Measurements from ENCODE around the gene CHST3. TPM values are rescaled to one million over a fixed set of nuclear protein-coding genes. Genes with fewer than 3 reads are reported as not detected.
A peak's percentile ranks its signal among the peaks of the same experiment; 100 is the strongest.

CHST3 gene
- total RNA-seq, 1 experiment from 2014 or later: 6.1 TPM

DNA sequence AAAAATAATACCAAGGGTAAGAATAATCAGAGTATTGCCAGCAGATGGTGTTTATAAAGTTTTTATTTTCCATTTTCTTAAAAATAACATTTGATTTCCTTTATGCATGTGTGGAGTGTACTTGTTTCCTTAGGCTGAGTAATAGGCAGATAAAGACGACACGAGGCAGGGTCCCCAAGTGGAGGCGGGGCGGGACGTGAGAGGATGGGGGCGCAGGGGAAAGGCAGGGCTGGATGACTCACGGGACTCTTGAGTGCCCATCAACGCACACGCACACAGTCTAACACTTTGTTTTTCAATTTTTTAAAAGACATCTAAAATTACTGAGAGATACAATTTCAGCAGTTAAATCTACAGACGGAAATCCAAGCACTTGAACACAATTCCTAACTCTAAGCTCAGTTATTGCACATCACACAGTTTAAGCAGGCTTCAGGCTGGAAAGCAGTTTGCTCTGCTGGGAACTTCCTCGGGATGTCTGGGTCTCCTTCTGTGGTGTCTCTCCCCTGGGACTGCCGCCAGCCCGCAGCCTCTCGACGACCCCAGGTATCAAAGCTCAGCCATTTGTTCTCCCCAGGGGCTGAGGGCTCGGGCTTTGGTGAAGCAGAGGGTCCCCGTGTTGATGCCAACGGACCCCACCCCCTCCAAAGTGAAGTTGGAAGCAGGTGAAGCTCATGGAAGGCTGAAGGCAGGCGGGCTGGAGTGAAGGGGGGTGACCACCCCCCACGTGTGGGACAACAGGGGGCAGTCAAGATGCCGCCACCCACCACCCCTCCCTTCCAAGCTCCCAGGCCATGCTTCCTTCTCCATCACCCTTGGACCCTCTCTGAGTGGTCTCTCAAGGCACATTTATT lies 95.0 kb downstream of the CHST3 start:
- Mint-ChIP-seq H3K27ac (peak overlapping the region in 1 of 3 experiments; percentile 40; a peak in 1 of 7 replicates), H3K4me1 (peaks cover 19 to 31% of the 10 kb centered on the region in 2 experiments), H3K4me3 (no peak overlapping the region), H3K27me3 (ENCODE audit: low read depth) (peaks cover 5% of the 10 kb centered on the region), H3K9me3 (no peaks in the 10 kb centered on the region), H3K36me3 (ENCODE audit: insufficient read depth in 1 of 3, low read depth in 3 of 3) (no peaks in the 10 kb centered on the region)
- Histone ChIP-seq H3K9ac (ENCODE audit: extremely low read depth, insufficient read length, low read length) (no peak overlapping the region), H3K23me2 (ENCODE audit: insufficient read length, low read depth, low read length, poor library complexity, severe bottlenecking) (no peaks in the 10 kb centered on the region), H2AFZ (ENCODE audit: low read length) (no peak overlapping the region), H4K91ac (ENCODE audit: insufficient read length, low read depth, low read length) (no peak overlapping the region), H3K18ac (ENCODE audit: insufficient read length, low read depth, low read length) (no peak overlapping the region), H3T11ph (ENCODE audit: low read length) (no peak overlapping the region), H2BK15ac (ENCODE audit: low read depth, low read length) (no peak overlapping the region), H4K5ac (ENCODE audit: insufficient read length, low read depth, low read length) (no peak overlapping the region), H3K27ac (ENCODE audit: insufficient read length, low read depth, low read length) (no peak overlapping the region), H3K14ac (ENCODE audit: insufficient read depth, low read length) (no peak overlapping the region), H3K56ac (ENCODE audit: insufficient read length, low read depth, low read length) (no peak overlapping the region), H2BK120ac (ENCODE audit: low read depth, low read length, poor library complexity, severe bottlenecking) (no peak overlapping the region), H4K8ac (replicated peaks; ENCODE audit: insufficient read length, low read depth, low read length) (no peak overlapping the region), H2AK5ac (ENCODE audit: insufficient read length, low read length) (no peak overlapping the region), H2BK20ac (ENCODE audit: low read depth, low read length, poor library complexity, severe bottlenecking) (no peak overlapping the region), H3K23ac (ENCODE audit: insufficient read length, low read depth, low read length) (no peak overlapping the region), H3K4me2 (ENCODE audit: insufficient read depth, insufficient read length, low read length) (no peak overlapping the region), H3K79me1 (ENCODE audit: insufficient read depth, low read depth, low read length, poor library complexity, severe bottlenecking) (no peaks in the 10 kb centered on the region), H3K4ac (ENCODE audit: low read depth, low read length) (no peak overlapping the region), H2BK12ac (ENCODE audit: insufficient read length, low read depth, low read length) (no peak overlapping the region), H2BK5ac (ENCODE audit: insufficient read length, low read length) (no peak overlapping the region), H3K79me2 (ENCODE audit: insufficient read depth, low read length) (no peaks in the 10 kb centered on the region), H3K4me1 (ENCODE audit: insufficient read depth, low read length) (no peaks in the 10 kb centered on the region), H3K27me3 (ENCODE audit: insufficient read depth, low read length) (no peaks in the 10 kb centered on the region), H3K9me3 (ENCODE audit: control insufficient read depth, low read depth, low read length) (no peaks in the 10 kb centered on the region), H4K20me1 (ENCODE audit: control insufficient read depth, insufficient read depth, insufficient read length) (no peaks in the 10 kb centered on the region)
- TF ChIP-seq, protein P1, sequence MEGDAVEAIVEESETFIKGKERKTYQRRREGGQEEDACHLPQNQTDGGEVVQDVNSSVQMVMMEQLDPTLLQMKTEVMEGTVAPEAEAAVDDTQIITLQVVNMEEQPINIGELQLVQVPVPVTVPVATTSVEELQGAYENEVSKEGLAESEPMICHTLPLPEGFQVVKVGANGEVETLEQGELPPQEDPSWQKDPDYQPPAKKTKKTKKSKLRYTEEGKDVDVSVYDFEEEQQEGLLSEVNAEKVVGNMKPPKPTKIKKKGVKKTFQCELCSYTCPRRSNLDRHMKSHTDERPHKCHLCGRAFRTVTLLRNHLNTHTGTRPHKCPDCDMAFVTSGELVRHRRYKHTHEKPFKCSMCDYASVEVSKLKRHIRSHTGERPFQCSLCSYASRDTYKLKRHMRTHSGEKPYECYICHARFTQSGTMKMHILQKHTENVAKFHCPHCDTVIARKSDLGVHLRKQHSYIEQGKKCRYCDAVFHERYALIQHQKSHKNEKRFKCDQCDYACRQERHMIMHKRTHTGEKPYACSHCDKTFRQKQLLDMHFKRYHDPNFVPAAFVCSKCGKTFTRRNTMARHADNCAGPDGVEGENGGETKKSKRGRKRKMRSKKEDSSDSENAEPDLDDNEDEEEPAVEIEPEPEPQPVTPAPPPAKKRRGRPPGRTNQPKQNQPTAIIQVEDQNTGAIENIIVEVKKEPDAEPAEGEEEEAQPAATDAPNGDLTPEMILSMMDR (conservative IDR thresholded peaks at IDR 0.05): no peak
- no peak for DNase-seq
- no CpG with 5 or more reads among the region's 21 CpGs for WGBS (ENCODE audit: extremely low coverage, insufficient read length, low lambda C conversion rate)

Data from H9 (cell line).